GM18951 (cell line): ENCODE results near the gene PASK.

Experiments used
- POLR2A ChIP-seq: IDR thresholded peaks from 4 replicates; pipeline ENCODE4 v1.6.1; 2011; ENCODE audit warnings: mild to moderate bottlenecking; ENCODE audit not compliant: insufficient read length, insufficient read depth; ENCODE audit errors: extremely low read depth
- in situ Hi-C: fragments of 300-500 bp; cut with MboI; formaldehyde crosslinking; loops from one replicate; pipeline ENCODE4 v1.12.0; 2022; ENCODE audit warnings: low sequenced_read_pairs, mixed read lengths, inconsistent platforms; ENCODE audit not compliant: unreplicated experiment

Gene PASK

DNA sequence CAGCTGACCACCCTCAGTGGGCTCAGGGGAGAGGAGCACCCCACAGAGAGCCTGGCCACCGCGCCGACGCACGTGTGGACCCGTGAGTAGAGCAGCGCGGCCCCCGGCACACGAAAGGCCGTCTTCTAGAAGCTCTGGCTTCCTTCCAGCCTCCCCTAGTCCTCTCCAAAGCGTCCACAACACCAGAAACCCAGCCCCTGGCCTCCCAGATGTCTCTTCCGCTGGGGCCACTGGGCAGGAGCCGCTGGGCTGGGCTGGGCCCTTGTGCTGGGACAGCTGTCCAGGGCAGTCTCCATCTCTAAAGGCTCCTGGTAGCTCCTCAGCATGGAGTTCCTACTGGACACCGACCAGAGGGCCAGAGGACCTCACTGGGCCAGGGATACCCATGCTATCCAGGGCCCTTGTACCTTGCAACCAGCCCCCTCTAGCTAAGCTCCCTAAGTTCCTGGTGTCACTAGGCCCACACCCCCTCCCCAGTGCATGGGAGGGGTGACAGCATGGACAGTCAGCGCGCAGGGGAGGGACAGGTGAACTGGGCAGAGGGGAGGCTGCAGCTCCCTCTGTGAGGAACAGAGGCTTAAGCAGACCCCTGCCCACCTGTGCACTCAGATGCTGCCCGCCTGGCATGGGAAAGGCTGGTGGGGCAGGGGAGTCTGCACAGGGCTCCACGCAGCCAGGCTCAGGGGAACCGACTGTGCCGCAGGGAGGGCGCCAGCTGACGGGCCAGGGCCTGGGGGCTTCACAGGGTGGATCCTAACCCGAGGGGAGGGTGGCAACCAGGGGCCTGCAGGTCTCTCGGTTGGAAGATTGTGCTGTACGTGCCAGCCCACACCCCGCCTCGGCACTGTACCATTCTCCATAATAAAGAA is 80.1 kb downstream of the PASK start:
- in situ Hi-C loops: no loop called here
- no peak for TF ChIP-seq POLR2A

GRCh38 chr2:241068136-241068941 is 80.9 kb downstream of the PASK start:
- in situ Hi-C loops: no loop called here

GRCh38 chr2:241067501-241068135 is 81.7 kb downstream of the PASK start:
- TF ChIP-seq POLR2A: no peak
- in situ Hi-C loops: no loop called here

More at GRCh38 chr2:241068136-241068941, 80.9 kb downstream of the PASK start:
- TF ChIP-seq POLR2A: no peak

DNA sequence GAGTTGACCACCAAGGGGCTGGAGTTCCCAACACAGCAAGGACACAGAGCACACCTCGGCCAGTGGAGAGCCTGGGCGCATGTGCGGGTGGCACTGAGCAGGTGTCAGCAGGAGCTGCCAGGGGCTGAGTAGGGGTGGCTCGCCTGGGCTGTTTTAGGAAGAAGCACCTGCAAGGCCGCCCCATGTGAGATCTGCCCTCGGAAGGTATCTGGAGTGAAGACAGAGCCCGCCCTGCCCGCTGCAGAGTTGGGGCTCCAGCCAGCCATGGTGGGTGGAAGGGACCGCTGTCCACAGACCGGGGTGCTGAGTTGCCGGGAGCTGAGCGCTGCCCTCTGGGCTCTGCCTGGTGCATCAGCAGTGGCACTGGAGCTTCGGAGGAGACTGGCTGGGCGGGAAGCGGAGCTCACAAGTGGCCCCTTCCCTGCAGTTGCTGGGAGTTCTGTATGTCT is 82.4 kb downstream of the PASK start:
- no peak for TF ChIP-seq POLR2A
- in situ Hi-C loops: no loop called here

DNA sequence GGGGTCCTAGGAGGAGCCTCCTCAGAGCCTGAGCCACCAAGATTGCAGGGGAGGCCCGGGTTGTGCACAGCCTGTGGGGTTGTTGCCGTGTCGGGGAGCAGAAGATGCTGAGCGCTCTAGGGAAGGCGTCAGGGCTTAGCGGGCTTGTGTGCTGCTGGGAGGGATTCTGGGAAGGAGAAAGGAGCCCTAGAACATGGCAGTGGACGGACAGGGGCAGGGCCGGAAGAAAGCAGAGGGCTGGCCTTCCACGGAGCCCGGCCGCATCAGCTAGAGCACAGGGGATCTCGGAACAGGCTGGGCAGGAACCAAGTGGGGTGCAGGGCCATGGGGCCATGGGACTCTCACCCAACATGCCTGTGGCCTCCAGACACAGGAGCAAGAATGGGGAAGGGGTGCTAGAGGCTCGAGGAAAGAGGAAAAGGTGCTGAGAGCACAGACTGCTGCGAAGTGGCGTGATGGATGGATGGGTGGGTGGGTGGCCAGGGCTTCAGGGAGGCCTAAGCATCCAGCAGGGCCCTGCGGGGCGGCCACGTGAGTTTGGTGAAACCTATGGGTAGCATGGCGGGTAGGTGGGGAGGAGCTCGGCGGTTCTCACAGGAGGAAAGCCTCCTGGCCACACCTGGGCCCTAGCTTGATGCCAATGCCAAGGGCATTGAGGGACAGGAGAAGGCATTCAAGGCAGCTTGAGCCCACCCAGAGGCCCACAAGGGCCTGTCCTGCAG is 82.9 kb downstream of the PASK start:
- in situ Hi-C loops: no loop called here
- no peak for TF ChIP-seq POLR2A

DNA sequence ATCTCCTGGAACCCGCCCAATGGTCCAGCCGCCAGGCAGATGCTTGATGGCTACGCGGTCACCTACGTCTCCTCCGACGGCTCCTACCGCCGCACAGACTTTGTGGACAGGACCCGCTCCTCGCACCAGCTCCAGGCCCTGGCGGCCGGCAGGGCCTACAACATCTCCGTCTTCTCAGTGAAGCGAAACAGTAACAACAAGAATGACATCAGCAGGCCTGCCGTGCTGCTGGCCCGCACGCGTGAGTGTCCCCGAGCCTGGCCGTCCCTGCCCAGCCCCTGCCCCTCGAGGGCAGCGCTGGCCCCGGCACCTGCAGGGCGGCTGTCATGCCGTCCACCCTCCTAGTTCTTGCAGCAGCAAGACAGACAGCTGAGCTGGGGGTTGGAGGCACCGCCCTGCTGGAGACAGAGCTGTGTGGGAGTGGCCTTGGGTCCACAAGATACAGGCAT is 83.9 kb downstream of the PASK start:
- in situ Hi-C loops: no loop called here
- no peak for TF ChIP-seq POLR2A

DNA sequence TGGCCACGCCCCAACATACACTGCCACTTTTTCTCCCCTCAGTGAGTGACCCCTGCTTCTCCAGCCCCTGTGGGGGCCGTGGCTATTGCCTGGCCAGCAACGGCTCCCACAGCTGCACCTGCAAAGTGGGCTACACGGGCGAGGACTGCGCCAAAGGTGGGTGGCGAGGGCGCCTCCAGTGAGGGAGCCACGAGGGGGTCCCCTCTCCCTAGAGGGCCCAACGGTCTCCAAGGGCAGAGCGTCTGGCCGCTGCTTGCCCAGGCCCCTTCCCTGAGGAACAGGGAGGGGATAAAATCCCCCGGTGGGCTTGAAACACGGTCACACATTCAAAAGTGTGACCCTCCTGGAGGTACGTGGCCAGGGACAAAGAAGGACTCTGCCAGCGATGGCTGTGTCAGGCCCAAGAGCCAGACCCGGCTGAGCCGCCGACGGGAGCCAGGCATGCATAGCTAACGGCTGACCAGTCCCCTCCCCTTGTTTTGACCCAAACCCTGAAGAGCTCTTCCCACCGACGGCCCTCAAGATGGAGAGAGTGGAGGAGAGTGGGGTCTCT is 84.4 kb downstream of the PASK start:
- in situ Hi-C loops: no loop called here
- no peak for TF ChIP-seq POLR2A

- in situ Hi-C loops: no loop called here
- TF ChIP-seq POLR2A: no peak
These were observed 85.1 kb downstream of the PASK start for GRCh38 chr2:241064008-241064801.

- in situ Hi-C loops: no loop called here
- no peak for TF ChIP-seq POLR2A
These were observed 85.7 kb downstream of the PASK start for GRCh38 chr2:241063587-241063986.

DNA sequence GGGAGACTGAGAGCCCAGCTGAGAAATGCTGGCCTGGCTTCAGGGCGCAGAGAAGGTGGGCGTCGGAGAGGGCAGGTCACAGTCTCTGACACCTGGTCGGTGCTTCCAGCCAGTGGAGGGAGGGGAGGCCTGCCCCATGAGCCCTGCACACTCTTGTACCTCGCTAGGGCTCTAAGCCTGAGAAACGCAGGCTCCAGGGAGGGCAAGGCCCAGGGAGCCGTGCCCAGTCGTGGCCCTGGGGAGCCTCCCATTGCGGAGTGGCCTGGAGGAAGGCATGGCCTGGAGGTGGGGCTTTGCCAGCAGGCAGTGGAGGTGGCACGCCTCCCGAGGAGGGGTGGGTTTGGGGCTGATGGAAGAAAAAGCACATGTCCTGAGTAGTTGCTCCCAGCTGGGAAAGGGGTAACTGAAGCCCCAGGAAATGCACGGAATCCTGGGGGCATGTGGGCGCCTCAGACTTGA is 86.2 kb downstream of the PASK start:
- TF ChIP-seq POLR2A: no peak
- in situ Hi-C loops: no loop called here

GRCh38 chr2:241062389-241063092 is 86.7 kb downstream of the PASK start:
- in situ Hi-C loops: no loop called here
- no peak for TF ChIP-seq POLR2A

- TF ChIP-seq POLR2A: no peak
- in situ Hi-C loops: no loop called here
These were observed 88.0 kb downstream of the PASK start for GRCh38 chr2:241061275-241061674.
